Measurements from ENCODE around the gene PLEKHB2. TPM values are rescaled to one million over a fixed set of nuclear protein-coding genes. Genes with fewer than 3 reads are reported as not detected.

The PLEKHB2 gene
- total RNA-seq, 6 experiments from 2014 or later, result 87.3 to 96.2 (median 93.6) TPM

GRCh38 chr2:131151398-131151797, 46.3 kb downstream of the PLEKHB2 start:
- Mint-ChIP-seq H3K4me1 (ENCODE audit: low read depth) (0 out of 2 replicates have a peak, but pooled peaks cover 7% of the 10 kb centered on the region), H3K27ac (no peak overlapping the region), H3K9me3 (no peaks in the 10 kb centered on the region), H3K4me3 (no peak overlapping the region), H3K36me3 (ENCODE audit: low read depth) (peaks cover 10% of the 10 kb centered on the region), H3K27me3 (ENCODE audit: insufficient read depth) (no peaks in the 10 kb centered on the region; the same call in 1 of the 2 replicates)
- TF ChIP-seq CTCF (IDR thresholded peaks at IDR 0.05), result no peak
- DNase-seq, result no peak

- Mint-ChIP-seq H3K36me3 (ENCODE audit: low read depth) (peaks cover 10% of the 10 kb centered on the region), H3K9me3 (no peaks in the 10 kb centered on the region), H3K4me3 (no peak overlapping the region), H3K27me3 (ENCODE audit: insufficient read depth) (no peaks in the 10 kb centered on the region; the same call in 1 of the 2 replicates), H3K27ac (0 out of 2 replicates have a peak overlapping the region, but pooled peaks have one; percentile 8), H3K4me1 (ENCODE audit: low read depth) (0 out of 2 replicates have a peak, but pooled peaks cover 7% of the 10 kb centered on the region)
- no peak for DNase-seq
- peak; percentile 14; the same call in 1 of the 2 replicates for TF ChIP-seq CTCF (IDR thresholded peaks at IDR 0.05)
These were observed 46.9 kb downstream of the PLEKHB2 start for GRCh38 chr2:131152074-131152473.

GRCh38 chr2:131153529-131153928, 48.4 kb downstream of the PLEKHB2 start:
- Mint-ChIP-seq H3K27ac (no peak overlapping the region), H3K36me3 (ENCODE audit: low read depth) (peaks cover 10% of the 10 kb centered on the region), H3K4me3 (no peak overlapping the region), H3K9me3 (no peaks in the 10 kb centered on the region), H3K4me1 (ENCODE audit: low read depth) (0 out of 2 replicates have a peak, but pooled peaks cover 7% of the 10 kb centered on the region), H3K27me3 (ENCODE audit: insufficient read depth) (no peaks in the 10 kb centered on the region; the same call in 1 of the 2 replicates)
- DNase-seq, result no peak
- no peak for TF ChIP-seq CTCF (IDR thresholded peaks at IDR 0.05)

GRCh38 chr2:131154071-131154531, 49.0 kb downstream of the PLEKHB2 start:
- Mint-ChIP-seq H3K36me3 (ENCODE audit: low read depth) (peaks cover 10% of the 10 kb centered on the region), H3K27ac (no peak overlapping the region), H3K4me3 (no peak overlapping the region), H3K27me3 (ENCODE audit: insufficient read depth) (no peaks in the 10 kb centered on the region; the same call in 1 of the 2 replicates), H3K9me3 (no peaks in the 10 kb centered on the region), H3K4me1 (ENCODE audit: low read depth) (0 out of 2 replicates have a peak, but pooled peaks cover 7% of the 10 kb centered on the region)
- TF ChIP-seq CTCF (IDR thresholded peaks at IDR 0.05), result peak; percentile 90
- peak; percentile 49 for DNase-seq

- Mint-ChIP-seq H3K9me3 (no peaks in the 10 kb centered on the region), H3K4me3 (no peak overlapping the region), H3K27me3 (ENCODE audit: insufficient read depth) (no peaks in the 10 kb centered on the region; the same call in 1 of the 2 replicates), H3K4me1 (ENCODE audit: low read depth) (0 out of 2 replicates have a peak, but pooled peaks cover 7% of the 10 kb centered on the region), H3K36me3 (ENCODE audit: low read depth) (peaks cover 6% of the 10 kb centered on the region), H3K27ac (no peak overlapping the region)
- DNase-seq, result no peak
- no peak for TF ChIP-seq CTCF (IDR thresholded peaks at IDR 0.05)
These were observed 49.5 kb downstream of the PLEKHB2 start for GRCh38 chr2:131154647-131155046.
